ENCODE measurements around the gene ADGRB3.
"Not testable (repeated sequence)": the region's sequence is repeated elsewhere in the genome, so short reads cannot be mapped to it uniquely, and the experiment has no call there.

ADGRB3 gene

GRCh38 chr6:68741501-68742386 lies 106.7 kb downstream of the ADGRB3 start:
- no peak for DNase-seq (ENCODE audit: low read depth)
- TF ChIP-seq CTCF (IDR thresholded peaks at IDR 0.05; ENCODE audit: low read depth, low read length, missing control alignments): no peak
- no peak overlapping the region for H3K4me3 ChIP-seq (ENCODE audit: low read depth, low read length)

- TF ChIP-seq CTCF (IDR thresholded peaks at IDR 0.05; ENCODE audit: low read depth, low read length, missing control alignments): no peak
Measured at GRCh38 chr6:68743099-68743498, 108.0 kb downstream of the ADGRB3 start.

GRCh38 chr6:68744376-68744775 lies 109.3 kb downstream of the ADGRB3 start:
- not testable (repeated sequence) for H3K4me3 ChIP-seq (ENCODE audit: low read depth, low read length); DNase-seq (ENCODE audit: low read depth)

More at GRCh38 chr6:68743099-68743498, 108.0 kb downstream of the ADGRB3 start:
- no peak for DNase-seq (ENCODE audit: low read depth)
- no peak overlapping the region for H3K4me3 ChIP-seq (ENCODE audit: low read depth, low read length)

- no peak for TF ChIP-seq CTCF (IDR thresholded peaks at IDR 0.05; ENCODE audit: low read depth, low read length, missing control alignments)
- DNase-seq (ENCODE audit: low read depth): no peak
- no peak overlapping the region for H3K4me3 ChIP-seq (ENCODE audit: low read depth, low read length)
Measured at GRCh38 chr6:68746376-68746775, 111.3 kb downstream of the ADGRB3 start.

- TF ChIP-seq CTCF (IDR thresholded peaks at IDR 0.05; ENCODE audit: low read depth, low read length, missing control alignments): no peak
- DNase-seq (ENCODE audit: low read depth): no peak
Measured at GRCh38 chr6:68747110-68747790, 112.2 kb downstream of the ADGRB3 start.

GRCh38 chr6:68747832-68748231 lies 112.8 kb downstream of the ADGRB3 start:
- not testable (repeated sequence) for DNase-seq (ENCODE audit: low read depth); H3K4me3 ChIP-seq (ENCODE audit: low read depth, low read length)

More at GRCh38 chr6:68747110-68747790, 112.2 kb downstream of the ADGRB3 start:
- H3K4me3 ChIP-seq (ENCODE audit: low read depth, low read length): no peak overlapping the region

GRCh38 chr6:68754681-68755213 lies 119.7 kb downstream of the ADGRB3 start:
- H3K4me3 ChIP-seq (ENCODE audit: low read depth, low read length): no peak overlapping the region
- no peak for TF ChIP-seq CTCF (IDR thresholded peaks at IDR 0.05; ENCODE audit: low read depth, low read length, missing control alignments)
- no peak for DNase-seq (ENCODE audit: low read depth)

Measured in GM12864 (cell line).